ENCODE results near the gene CWC27. TPM values are rescaled to one million over a fixed set of nuclear protein-coding genes. Genes with fewer than 3 reads are reported as not detected.

Gene CWC27
- total RNA-seq, 1 donor from 2014 or later = 16.3 TPM

DNA sequence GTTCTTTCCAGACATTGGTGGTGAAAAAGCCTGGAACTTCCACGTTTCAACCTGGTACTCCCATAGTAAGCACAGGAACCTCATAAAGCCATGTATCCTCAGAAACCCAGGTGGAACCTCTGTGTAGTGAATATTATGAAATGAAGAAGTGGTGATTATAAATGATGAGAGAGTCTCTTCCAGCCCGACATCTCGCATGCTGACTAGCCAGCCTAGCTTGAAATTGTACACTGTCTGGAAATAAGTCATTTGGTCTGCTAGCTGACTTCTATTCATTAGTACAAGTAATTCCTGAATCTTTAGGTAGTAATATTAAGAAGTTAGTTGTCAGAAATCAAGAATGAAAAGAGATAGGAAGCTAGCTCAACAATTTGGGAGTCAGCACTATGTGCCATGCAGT lies 203.3 kb downstream of the CWC27 start:
- ATAC-seq = no peak
- intact Hi-C loops (cut with DNase I) = no loop called here
- Histone ChIP-seq H3K9me3 (no peaks in the 10 kb centered on the region), H3K4me3 (no peak overlapping the region), H3K4me1 (no peaks in the 10 kb centered on the region), H3K27ac (no peak overlapping the region), H3K36me3 (no peaks in the 10 kb centered on the region), H3K27me3 (no peaks in the 10 kb centered on the region)
- no peak for DNase-seq
- TF ChIP-seq, protein P1, sequence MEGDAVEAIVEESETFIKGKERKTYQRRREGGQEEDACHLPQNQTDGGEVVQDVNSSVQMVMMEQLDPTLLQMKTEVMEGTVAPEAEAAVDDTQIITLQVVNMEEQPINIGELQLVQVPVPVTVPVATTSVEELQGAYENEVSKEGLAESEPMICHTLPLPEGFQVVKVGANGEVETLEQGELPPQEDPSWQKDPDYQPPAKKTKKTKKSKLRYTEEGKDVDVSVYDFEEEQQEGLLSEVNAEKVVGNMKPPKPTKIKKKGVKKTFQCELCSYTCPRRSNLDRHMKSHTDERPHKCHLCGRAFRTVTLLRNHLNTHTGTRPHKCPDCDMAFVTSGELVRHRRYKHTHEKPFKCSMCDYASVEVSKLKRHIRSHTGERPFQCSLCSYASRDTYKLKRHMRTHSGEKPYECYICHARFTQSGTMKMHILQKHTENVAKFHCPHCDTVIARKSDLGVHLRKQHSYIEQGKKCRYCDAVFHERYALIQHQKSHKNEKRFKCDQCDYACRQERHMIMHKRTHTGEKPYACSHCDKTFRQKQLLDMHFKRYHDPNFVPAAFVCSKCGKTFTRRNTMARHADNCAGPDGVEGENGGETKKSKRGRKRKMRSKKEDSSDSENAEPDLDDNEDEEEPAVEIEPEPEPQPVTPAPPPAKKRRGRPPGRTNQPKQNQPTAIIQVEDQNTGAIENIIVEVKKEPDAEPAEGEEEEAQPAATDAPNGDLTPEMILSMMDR (IDR thresholded peaks at IDR 0.05) = no peak

DNA sequence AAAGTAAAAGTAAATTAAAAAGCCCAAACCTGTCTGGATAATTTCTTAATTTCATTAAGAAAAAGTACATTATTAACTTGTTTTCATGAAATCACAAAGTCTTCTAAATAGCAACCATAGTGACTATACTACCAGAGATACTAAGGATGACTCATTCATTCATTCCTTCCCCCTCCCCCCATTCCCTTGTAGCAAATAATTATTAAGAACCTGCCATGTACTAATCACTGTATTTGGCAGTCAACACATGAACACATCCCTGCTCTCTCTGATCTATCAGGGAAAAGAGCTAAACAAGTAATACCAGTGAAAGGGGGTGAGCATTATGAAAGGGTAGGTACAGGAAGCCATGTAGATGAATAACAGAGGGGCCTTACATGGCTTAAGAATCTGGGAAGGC lies 203.9 kb downstream of the CWC27 start:
- Histone ChIP-seq H3K36me3 (peaks cover under 1% of the 10 kb centered on the region), H3K4me3 (no peak overlapping the region), H3K27ac (no peak overlapping the region), H3K9me3 (no peaks in the 10 kb centered on the region), H3K27me3 (no peaks in the 10 kb centered on the region), H3K4me1 (no peaks in the 10 kb centered on the region)
- DNase-seq (no peak), ATAC-seq (no peak)
- intact Hi-C loops (cut with DNase I) = no loop called here
- TF ChIP-seq, protein P1 (IDR thresholded peaks at IDR 0.05) = no peak

DNA sequence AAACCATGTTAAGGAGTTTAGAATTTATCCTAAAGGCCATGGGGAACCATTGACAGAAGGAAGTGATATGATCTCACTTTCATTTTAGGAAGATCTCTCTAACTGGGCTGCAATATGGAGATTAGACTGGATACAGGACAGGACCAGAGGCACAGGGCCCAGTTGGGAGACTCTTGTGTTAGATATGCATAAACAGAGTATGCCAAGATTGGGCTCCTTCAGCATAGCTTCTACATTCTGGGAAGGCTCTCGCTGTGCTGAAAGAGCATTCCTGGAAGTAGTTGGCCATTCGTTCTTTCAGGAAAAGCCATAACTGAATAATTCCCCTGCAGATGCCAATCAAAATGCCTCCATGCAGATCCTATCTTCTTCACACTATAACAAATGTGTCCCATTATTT lies 204.5 kb downstream of the CWC27 start:
- no peak overlapping the region for H3K4me3 ChIP-seq
- no peaks in the 10 kb centered on the region for H3K9me3 ChIP-seq
- no peak overlapping the region for H3K27ac ChIP-seq
- no peak for DNase-seq
- intact Hi-C loops (cut with DNase I) = no loop called here
- no peak for ATAC-seq
- no peaks in the 10 kb centered on the region for H3K4me1 ChIP-seq
- TF ChIP-seq, protein P1 (IDR thresholded peaks at IDR 0.05) = no peak
- H3K27me3 ChIP-seq = no peaks in the 10 kb centered on the region
- peaks cover 5% of the 10 kb centered on the region for H3K36me3 ChIP-seq

DNA sequence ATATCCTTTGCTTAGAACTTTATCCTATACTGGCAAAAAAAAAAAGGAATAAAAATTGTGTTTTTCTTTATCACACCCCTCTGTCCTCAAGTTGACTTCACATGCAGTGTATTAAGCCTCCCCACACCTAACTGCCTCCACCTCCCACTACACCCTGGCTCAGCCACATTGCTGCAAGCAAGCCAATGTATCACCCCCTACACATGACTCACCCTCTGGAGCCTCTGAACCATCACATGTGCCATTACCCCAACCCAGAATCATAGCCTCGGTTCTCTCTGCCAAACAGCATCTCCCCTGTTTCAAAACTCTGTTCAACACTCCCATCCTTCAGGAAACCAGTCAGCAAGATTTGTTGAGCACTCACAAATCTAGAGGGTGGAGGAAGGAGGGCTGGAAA lies 209.0 kb downstream of the CWC27 start:
- no peak overlapping the region for H3K27ac ChIP-seq
- no peaks in the 10 kb centered on the region for H3K27me3 ChIP-seq
- no peaks in the 10 kb centered on the region for H3K4me1 ChIP-seq
- H3K9me3 ChIP-seq = no peaks in the 10 kb centered on the region
- intact Hi-C loops (cut with DNase I) = no loop called here
- no peak overlapping the region for H3K4me3 ChIP-seq
- H3K36me3 ChIP-seq = peaks cover 8% of the 10 kb centered on the region
- ATAC-seq (peak; percentile 43), DNase-seq (no peak)
- TF ChIP-seq, protein P1 (IDR thresholded peaks at IDR 0.05) = no peak

DNA sequence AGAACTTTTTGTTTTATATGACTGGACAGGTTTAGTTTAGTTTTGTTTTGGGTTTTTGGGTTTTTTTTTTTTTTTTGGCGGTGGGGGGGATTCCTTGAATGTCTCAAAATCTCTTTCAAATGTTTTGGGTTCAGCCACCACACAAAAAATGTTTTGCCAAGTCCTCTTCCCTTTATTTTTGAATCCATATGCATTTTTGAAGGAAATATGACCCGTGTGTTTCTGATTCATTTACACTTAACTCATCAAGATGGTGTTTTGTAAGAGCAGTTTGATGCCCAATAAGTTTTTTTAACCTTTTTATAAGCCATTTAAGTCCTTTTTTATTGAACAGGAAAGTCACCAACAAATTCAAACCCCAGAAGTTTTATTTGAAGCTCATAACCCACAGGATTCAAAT lies 209.8 kb downstream of the CWC27 start:
- no peak for ATAC-seq
- no peaks in the 10 kb centered on the region for H3K4me1 ChIP-seq
- no peak overlapping the region for H3K27ac ChIP-seq
- H3K27me3 ChIP-seq = no peaks in the 10 kb centered on the region
- peaks cover 8% of the 10 kb centered on the region for H3K36me3 ChIP-seq
- TF ChIP-seq, protein P1 (IDR thresholded peaks at IDR 0.05) = no peak
- H3K4me3 ChIP-seq = no peak overlapping the region
- no peaks in the 10 kb centered on the region for H3K9me3 ChIP-seq
- intact Hi-C loops (cut with DNase I) = no loop called here
- DNase-seq = no peak

DNA sequence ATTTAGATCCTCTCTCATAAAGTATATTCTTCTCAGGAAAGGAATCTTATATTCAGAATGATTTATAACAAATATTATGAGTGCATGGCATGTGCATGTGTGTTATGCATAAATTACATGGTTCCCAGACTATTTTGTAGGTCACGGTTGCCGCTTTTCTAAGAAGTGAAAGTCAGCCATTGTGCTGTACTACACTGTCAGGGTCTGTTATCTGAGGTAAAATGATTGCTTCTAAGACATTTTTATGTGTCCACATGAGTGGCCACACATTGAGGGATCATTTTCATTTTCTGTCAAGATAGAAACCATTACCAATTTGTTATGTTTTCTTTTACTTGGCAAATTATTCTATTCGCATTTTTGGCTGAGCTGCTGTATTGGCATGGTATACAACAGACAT lies 210.8 kb downstream of the CWC27 start:
- H3K4me3 ChIP-seq = no peak overlapping the region
- no peaks in the 10 kb centered on the region for H3K4me1 ChIP-seq
- DNase-seq (no peak), ATAC-seq (no peak)
- no peak overlapping the region for H3K27ac ChIP-seq
- H3K27me3 ChIP-seq = no peaks in the 10 kb centered on the region
- TF ChIP-seq, protein P1 (IDR thresholded peaks at IDR 0.05) = no peak
- intact Hi-C loops (cut with DNase I) = no loop called here
- H3K36me3 ChIP-seq = peaks cover 8% of the 10 kb centered on the region
- no peaks in the 10 kb centered on the region for H3K9me3 ChIP-seq
